ENCODE data around the gene FNDC3B. TPM values are rescaled to one million over a fixed set of nuclear protein-coding genes. Genes with fewer than 3 reads are reported as not detected.

Gene FNDC3B
- total and polyA plus RNA-seq, 2 of the 8 experiments (the other 6 are each of a cell fraction or from before 2014, with no cell fraction given), result 14.1 to 44.4 TPM

DNA sequence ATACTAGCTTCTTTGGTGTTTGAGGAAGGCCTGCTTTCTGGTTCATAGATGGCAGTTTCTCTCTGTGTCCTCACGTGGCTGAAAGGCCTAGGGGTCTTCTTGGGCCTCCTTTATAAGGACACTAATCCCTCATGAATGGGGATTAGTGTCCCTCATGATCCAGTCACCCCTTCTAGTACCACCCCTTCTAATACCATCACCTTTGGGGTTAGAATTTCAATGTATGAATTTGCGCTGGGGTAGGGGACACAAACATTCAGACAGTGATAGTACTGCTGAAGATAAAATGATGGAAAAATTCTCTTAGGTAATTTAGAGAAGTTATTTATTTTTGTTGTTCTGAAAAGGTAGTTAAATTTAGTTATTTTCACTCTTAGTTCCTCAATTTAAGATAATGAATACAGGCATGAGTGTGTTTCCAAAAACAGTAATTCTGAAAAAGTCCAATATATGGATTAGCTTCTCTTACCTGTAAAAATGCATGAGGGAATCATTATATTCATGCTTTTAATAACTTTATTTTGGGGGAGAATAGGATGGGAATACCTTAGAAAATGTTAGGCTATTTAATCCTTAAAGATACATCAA, 103.6 kb downstream of the FNDC3B start:
- Histone ChIP-seq H2AFZ (ENCODE audit: low read length) (no peak overlapping the region), H3K4ac (replicated peaks; ENCODE audit: insufficient read length, low read depth, low read length) (no peak overlapping the region), H3K79me2 (ENCODE audit: control insufficient read depth in 1 of 2, insufficient read depth in 2 of 2, low read length in 2 of 2) (peaks cover 0 to 71% of the 10 kb centered on the region in 2 experiments; a peak in 2 of 4 replicates), H3K9me3 (ENCODE audit: insufficient read depth in 2 of 2, low read depth in 1 of 2, low read length in 1 of 2) (no peaks in the 10 kb centered on the region), H3K27ac (ENCODE audit: low read depth, low read length) (no peak overlapping the region), H3K27me3 (replicated peaks in 1 of 4; ENCODE audit: control insufficient read depth in 3 of 4, extremely low read depth in 1 of 4, insufficient read depth in 3 of 4, low read length in 3 of 4) (no peaks in the 10 kb centered on the region), H3K79me1 (ENCODE audit: low read depth, low read length) (no peaks in the 10 kb centered on the region), H3K36me3 (ENCODE audit: control insufficient read depth in 2 of 4, insufficient read depth in 4 of 4, low read length in 3 of 4) (no peaks in the 10 kb centered on the region), H3K23ac (ENCODE audit: insufficient read length) (no peak overlapping the region), H3K4me3 (ENCODE audit: extremely low read depth in 1 of 4, insufficient read depth in 2 of 4, low read depth in 3 of 4, low read length in 4 of 4) (no peak overlapping the region), H4K5ac (ENCODE audit: insufficient read length, low read depth, low read length) (no peak overlapping the region), H4K8ac (ENCODE audit: extremely low read depth, insufficient read depth, low read length) (no peak overlapping the region), H2BK120ac (replicated peaks; ENCODE audit: low read depth, low read length) (no peak overlapping the region), H2BK15ac (ENCODE audit: low read length) (no peak overlapping the region), H3K18ac (ENCODE audit: extremely low read depth, low read length) (no peak overlapping the region), H2BK12ac (ENCODE audit: low read depth, low read length) (no peak overlapping the region), H3K9ac (replicated peaks in 1 of 4; ENCODE audit: extremely low read depth in 1 of 4, low read depth in 3 of 4, low read length in 3 of 4) (no peak overlapping the region), H3K23me2 (ENCODE audit: low read depth, low read length) (no peaks in the 10 kb centered on the region; the same call in 1 of the 2 replicates), H2AK5ac (ENCODE audit: low read depth, low read length) (no peak overlapping the region), H3K14ac (ENCODE audit: insufficient read length) (no peak overlapping the region), H3K4me1 (replicated peaks in 1 of 4; ENCODE audit: control insufficient read depth in 3 of 4, insufficient read depth in 4 of 4, low read length in 3 of 4) (peaks cover 2 to 29% (median 23%) of the 10 kb centered on the region in 4 experiments; a peak in 6 of 7 replicates), H2BK5ac (ENCODE audit: low read depth, low read length) (no peak overlapping the region; the same call in 1 of the 2 replicates), H3K56ac (replicated peaks; ENCODE audit: insufficient read length, low read depth, low read length) (no peak overlapping the region), H4K20me1 (replicated peaks in 1 of 2; ENCODE audit: control insufficient read depth in 1 of 2, insufficient read depth in 2 of 2, low read length in 2 of 2) (no peaks in the 10 kb centered on the region), H4K91ac (replicated peaks; ENCODE audit: insufficient read length, low read length) (no peak overlapping the region), H3K4me2 (ENCODE audit: insufficient read depth in 1 of 2, low read depth in 2 of 2, low read length in 2 of 2) (no peak overlapping the region), H2BK20ac (ENCODE audit: low read length) (no peak overlapping the region)
- ChIA-PET CTCF (ENCODE audit: partially characterized antibody) (interaction anchor here (0.7 kb wide), 1 partner anchor 1008 kb away, joined by 3 read pairs; no protein-coding TSS in a partner anchor), POLR2A (ENCODE audit: partially characterized antibody) (interaction anchor here (1.3 kb wide), 1 partner anchor 102 kb away, joined by 3 read pairs; no protein-coding TSS in a partner anchor)
- WGBS, 2 experiments (ENCODE audit: extremely low coverage in 1 of 2, insufficient coverage in 1 of 2, insufficient read length in 1 of 2, insufficient replicate concordance in 2 of 2, low coverage in 1 of 2, low lambda C conversion rate in 2 of 2, missing lambda C conversion rate in 1 of 2), result 81% methylated on average over 2 of the region's 2 CpGs; no CpG with 5 or more reads in 1 of the 2 experiments
- FAIRE-seq (no peak), DNase-seq (ENCODE audit: low read depth in 1 of 2, low spot score in 2 of 2) (no peak)
- TF ChIP-seq SUZ12 (IDR thresholded peaks at IDR 0.05; ENCODE audit: low read length) (no peak), CBX5 (IDR thresholded peaks at IDR 0.05; ENCODE audit: low read depth, low read length) (no peak), RFX5 (IDR thresholded peaks at IDR 0.05; ENCODE audit: borderline replicate concordance, low read depth, low read length) (no peak), POLR2A (IDR thresholded peaks at IDR 0.05; ENCODE audit: control extremely low read depth in 1 of 2, low read depth in 2 of 2, low read length in 2 of 2) (no peak), EGR1 (IDR thresholded peaks at IDR 0.05; ENCODE audit: borderline replicate concordance, low read depth, low read length) (no peak), BCL11A (IDR thresholded peaks at IDR 0.05; ENCODE audit: low read depth in 2 of 2, low read length in 2 of 2) (no peak), SRF (IDR thresholded peaks at IDR 0.05; ENCODE audit: low read depth, low read length) (no peak), PHF8 (conservative IDR thresholded peaks at IDR 0.05; ENCODE audit: low read depth, low read length) (no peak), TCF12 (IDR thresholded peaks at IDR 0.05; ENCODE audit: low read depth, low read length) (no peak), POU5F1 (IDR thresholded peaks at IDR 0.05; ENCODE audit: low read depth, low read length) (no peak), CREB1 (IDR thresholded peaks at IDR 0.05) (no peak), SP1 (IDR thresholded peaks at IDR 0.05; ENCODE audit: low read depth, low read length) (no peak), NANOG (IDR thresholded peaks at IDR 0.05; ENCODE audit: insufficient read depth, low read depth, low read length, poor library complexity, severe bottlenecking) (no peak), SIX5 (IDR thresholded peaks at IDR 0.05; ENCODE audit: low read depth, low read length) (no peak), HDAC2 (IDR thresholded peaks at IDR 0.05; ENCODE audit: borderline replicate concordance in 1 of 2, low read depth in 2 of 2, low read length in 2 of 2) (no peak)
